Activated CD8-positive, alpha-beta memory T cell treated with anti-CD3 and anti-CD28 coated beads, Interleukin-2, amount 10 ng/mL, durations not matched to agents 7 days and 5 days (primary cell): ENCODE data around the gene UNC5C. TPM values are rescaled to one million over a fixed set of nuclear protein-coding genes. Genes with fewer than 3 reads are reported as not detected.

Source experiments
- ATAC-seq: fragments of 150-1000 bp; cut with Tn5 transposase; one replicate; pipeline ENCODE4 v1.10.0; 2021; ENCODE audit warnings: moderate library complexity
- CTCF ChIA-PET: fragments of 350-600 bp; sonication (Branson Sonifier 250); formaldehyde crosslinking; loops from one replicate; lab custom pipeline; 2021; ENCODE audit warnings: antibody characterized with exemption; lab: Charles Lee
- DNase-seq: peaks from one replicate; pipeline ENCODE4 v3.0.0-alpha.2; 2020
- H3K27ac Mint-ChIP-seq: one replicate; pipeline ENCODE4 v1.8.0; 2021; ENCODE audit warnings: mild to moderate bottlenecking, mixed read lengths
- H3K27me3 Mint-ChIP-seq: one replicate; pipeline ENCODE4 v1.8.0; 2021; ENCODE audit warnings: mixed read lengths
- H3K36me3 Mint-ChIP-seq: one replicate; pipeline ENCODE4 v1.8.0; 2021; ENCODE audit warnings: mild to moderate bottlenecking, mixed read lengths
- H3K4me1 Mint-ChIP-seq: one replicate; pipeline ENCODE4 v1.8.0; 2021; ENCODE audit warnings: mixed read lengths
- H3K4me3 Mint-ChIP-seq: one replicate; pipeline ENCODE4 v1.8.0; 2021; ENCODE audit warnings: mild to moderate bottlenecking, moderate library complexity, mixed read lengths
- H3K9me3 Mint-ChIP-seq: one replicate; pipeline ENCODE4 v1.8.0; 2022; ENCODE audit warnings: low read depth, mixed read lengths
- total RNA-seq, 2 experiments: library from RNA; stranded (reverse); gene quantifications; one replicate each; pipeline ENCODE4 v1.2.3, GENCODE V29; 2021

The UNC5C gene
- total RNA-seq, 2 experiments from 2014 or later, result not detected

GRCh38 chr4:95540227-95540626 is 8.5 kb downstream of the UNC5C start:
- Mint-ChIP-seq H3K27ac (no peak overlapping the region), H3K27me3 (peaks cover 5% of the 10 kb centered on the region), H3K4me3 (no peak overlapping the region), H3K36me3 (no peaks in the 10 kb centered on the region), H3K9me3 (no peaks in the 10 kb centered on the region), H3K4me1 (no peaks in the 10 kb centered on the region)
- CTCF ChIA-PET, result no interaction called here
- DNase-seq (no peak), ATAC-seq (no peak)

GRCh38 chr4:95539106-95539505 is 9.7 kb downstream of the UNC5C start:
- DNase-seq (no peak), ATAC-seq (no peak)
- CTCF ChIA-PET, result no interaction called here
- Mint-ChIP-seq H3K4me1 (no peaks in the 10 kb centered on the region), H3K36me3 (no peaks in the 10 kb centered on the region), H3K27me3 (peaks cover 5% of the 10 kb centered on the region), H3K27ac (no peak overlapping the region), H3K4me3 (no peak overlapping the region), H3K9me3 (no peaks in the 10 kb centered on the region)

- no peak for ATAC-seq
- DNase-seq, result no peak
- Mint-ChIP-seq H3K27me3 (peaks cover 5% of the 10 kb centered on the region), H3K36me3 (no peaks in the 10 kb centered on the region), H3K27ac (no peak overlapping the region), H3K4me1 (no peaks in the 10 kb centered on the region), H3K9me3 (no peaks in the 10 kb centered on the region), H3K4me3 (no peak overlapping the region)
- CTCF ChIA-PET, result no interaction called here
Measured at GRCh38 chr4:95537863-95538488, 10.8 kb downstream of the UNC5C start.

GRCh38 chr4:95537191-95537590 is 11.6 kb downstream of the UNC5C start:
- CTCF ChIA-PET, result no interaction called here
- Mint-ChIP-seq H3K36me3 (no peaks in the 10 kb centered on the region), H3K27ac (no peak overlapping the region), H3K27me3 (peaks cover 3% of the 10 kb centered on the region), H3K4me3 (no peak overlapping the region), H3K9me3 (no peaks in the 10 kb centered on the region), H3K4me1 (no peaks in the 10 kb centered on the region)
- no peak for DNase-seq
- no peak for ATAC-seq

GRCh38 chr4:95536650-95537049 is 12.1 kb downstream of the UNC5C start:
- CTCF ChIA-PET, result no interaction called here
- H3K4me3 Mint-ChIP-seq, result no peak overlapping the region
- H3K27me3 Mint-ChIP-seq, result peaks cover 3% of the 10 kb centered on the region
- H3K36me3 Mint-ChIP-seq, result no peaks in the 10 kb centered on the region
- no peaks in the 10 kb centered on the region for H3K4me1 Mint-ChIP-seq
- ATAC-seq (no peak), DNase-seq (no peak)
- no peaks in the 10 kb centered on the region for H3K9me3 Mint-ChIP-seq
- H3K27ac Mint-ChIP-seq, result no peak overlapping the region

GRCh38 chr4:95535180-95535579 is 13.6 kb downstream of the UNC5C start:
- Mint-ChIP-seq H3K4me1 (no peaks in the 10 kb centered on the region), H3K27ac (no peak overlapping the region), H3K9me3 (no peaks in the 10 kb centered on the region), H3K36me3 (no peaks in the 10 kb centered on the region), H3K4me3 (no peak overlapping the region), H3K27me3 (peaks cover 3% of the 10 kb centered on the region)
- DNase-seq, result no peak
- no peak for ATAC-seq
- CTCF ChIA-PET, result no interaction called here

- no peak overlapping the region for H3K27ac Mint-ChIP-seq
- no peaks in the 10 kb centered on the region for H3K4me1 Mint-ChIP-seq
- H3K27me3 Mint-ChIP-seq, result peaks cover 3% of the 10 kb centered on the region
- DNase-seq, result no peak
- H3K36me3 Mint-ChIP-seq, result no peaks in the 10 kb centered on the region
- H3K9me3 Mint-ChIP-seq, result no peaks in the 10 kb centered on the region
- CTCF ChIA-PET, result no interaction called here
- ATAC-seq, result no peak
- H3K4me3 Mint-ChIP-seq, result no peak overlapping the region
Measured at GRCh38 chr4:95534032-95534431, 14.7 kb downstream of the UNC5C start.

- CTCF ChIA-PET, result no interaction called here
- H3K4me1 Mint-ChIP-seq, result no peaks in the 10 kb centered on the region
- no peaks in the 10 kb centered on the region for H3K9me3 Mint-ChIP-seq
- ATAC-seq (no peak), DNase-seq (no peak)
- no peak overlapping the region for H3K4me3 Mint-ChIP-seq
- no peaks in the 10 kb centered on the region for H3K36me3 Mint-ChIP-seq
- no peak overlapping the region for H3K27ac Mint-ChIP-seq
- no peaks in the 10 kb centered on the region for H3K27me3 Mint-ChIP-seq
Measured at GRCh38 chr4:95533254-95533653, 15.5 kb downstream of the UNC5C start.

GRCh38 chr4:95532305-95532704 is 16.5 kb downstream of the UNC5C start:
- Mint-ChIP-seq H3K27ac (no peak overlapping the region), H3K36me3 (no peaks in the 10 kb centered on the region), H3K4me3 (no peak overlapping the region), H3K27me3 (no peaks in the 10 kb centered on the region), H3K9me3 (no peaks in the 10 kb centered on the region), H3K4me1 (no peaks in the 10 kb centered on the region)
- CTCF ChIA-PET, result no interaction called here
- ATAC-seq, result no peak
- no peak for DNase-seq

- H3K27me3 Mint-ChIP-seq, result no peaks in the 10 kb centered on the region
- no peaks in the 10 kb centered on the region for H3K9me3 Mint-ChIP-seq
- no peaks in the 10 kb centered on the region for H3K4me1 Mint-ChIP-seq
- H3K36me3 Mint-ChIP-seq, result no peaks in the 10 kb centered on the region
- CTCF ChIA-PET, result no interaction called here
- DNase-seq (no peak), ATAC-seq (no peak)
- no peak overlapping the region for H3K4me3 Mint-ChIP-seq
- H3K27ac Mint-ChIP-seq, result no peak overlapping the region
Measured at GRCh38 chr4:95531141-95531540, 17.6 kb downstream of the UNC5C start.

- H3K9me3 Mint-ChIP-seq, result no peaks in the 10 kb centered on the region
- no peaks in the 10 kb centered on the region for H3K27me3 Mint-ChIP-seq
- ATAC-seq, result no peak
- CTCF ChIA-PET, result no interaction called here
- DNase-seq, result no peak
- H3K4me1 Mint-ChIP-seq, result no peaks in the 10 kb centered on the region
- H3K27ac Mint-ChIP-seq, result no peak overlapping the region
- no peaks in the 10 kb centered on the region for H3K36me3 Mint-ChIP-seq
- H3K4me3 Mint-ChIP-seq, result no peak overlapping the region
Measured at GRCh38 chr4:95529946-95530345, 18.8 kb downstream of the UNC5C start.

GRCh38 chr4:95528388-95528948 is 20.3 kb downstream of the UNC5C start:
- no peaks in the 10 kb centered on the region for H3K36me3 Mint-ChIP-seq
- no peaks in the 10 kb centered on the region for H3K9me3 Mint-ChIP-seq

GRCh38 chr4:95526075-95526474 is 22.7 kb downstream of the UNC5C start:
- Mint-ChIP-seq H3K4me1 (no peaks in the 10 kb centered on the region), H3K4me3 (no peak overlapping the region)

More at GRCh38 chr4:95528388-95528948, 20.3 kb downstream of the UNC5C start:
- no peak for ATAC-seq
- no peaks in the 10 kb centered on the region for H3K4me1 Mint-ChIP-seq
- no peak overlapping the region for H3K4me3 Mint-ChIP-seq
- H3K27ac Mint-ChIP-seq, result no peak overlapping the region
- no peaks in the 10 kb centered on the region for H3K27me3 Mint-ChIP-seq
- CTCF ChIA-PET, result no interaction called here
- DNase-seq, result no peak

GRCh38 chr4:95524729-95525128 is 24.0 kb downstream of the UNC5C start:
- H3K27me3 Mint-ChIP-seq, result no peaks in the 10 kb centered on the region
- ATAC-seq, result no peak
- CTCF ChIA-PET, result no interaction called here

More at GRCh38 chr4:95526075-95526474, 22.7 kb downstream of the UNC5C start:
- DNase-seq (no peak), ATAC-seq (no peak)
- Mint-ChIP-seq H3K27ac (no peak overlapping the region), H3K9me3 (no peaks in the 10 kb centered on the region), H3K36me3 (no peaks in the 10 kb centered on the region), H3K27me3 (no peaks in the 10 kb centered on the region)
- CTCF ChIA-PET, result no interaction called here

More at GRCh38 chr4:95524729-95525128, 24.0 kb downstream of the UNC5C start:
- no peak for DNase-seq
- no peaks in the 10 kb centered on the region for H3K9me3 Mint-ChIP-seq
- no peak overlapping the region for H3K4me3 Mint-ChIP-seq
- no peak overlapping the region for H3K27ac Mint-ChIP-seq
- no peaks in the 10 kb centered on the region for H3K4me1 Mint-ChIP-seq
- H3K36me3 Mint-ChIP-seq, result no peaks in the 10 kb centered on the region
